H9 (cell line): ENCODE data around the gene LARGE1. TPM values are rescaled to one million over a fixed set of nuclear protein-coding genes. Genes with fewer than 3 reads are reported as not detected.

Experiments used
- DNase-seq: peaks from one replicate; pipeline ENCODE4 v3.0.0-alpha.2; 2017
- H2AFZ ChIP-seq: one replicate; pipeline ENCODE4 v1.6.1; 2013; ENCODE audit warnings: mild to moderate bottlenecking, low read length, control low read depth, moderate library complexity
- H2AK5ac ChIP-seq: 2 replicates; pipeline ENCODE4 v1.6.1; 2013; ENCODE audit warnings: low read length, control low read depth, mixed read lengths; ENCODE audit not compliant: insufficient read length
- H2BK120ac ChIP-seq: one replicate; pipeline ENCODE4 v1.6.1; 2013; ENCODE audit warnings: low read depth, mild to moderate bottlenecking, low read length, control low read depth, inconsistent platforms; ENCODE audit not compliant: poor library complexity, severe bottlenecking
- H2BK12ac ChIP-seq: 2 replicates; pipeline ENCODE4 v1.6.1; 2013; ENCODE audit warnings: low read length, control low read depth, mixed read lengths, low read depth; ENCODE audit not compliant: insufficient read length
- H2BK15ac ChIP-seq: 2 replicates; pipeline ENCODE4 v1.6.1; 2013; ENCODE audit warnings: low read depth, low read length, control low read depth
- H2BK20ac ChIP-seq: one replicate; pipeline ENCODE4 v1.6.1; 2013; ENCODE audit warnings: low read depth, mild to moderate bottlenecking, low read length, control low read depth, inconsistent platforms; ENCODE audit not compliant: poor library complexity, severe bottlenecking
- H2BK5ac ChIP-seq: 2 replicates; pipeline ENCODE4 v1.6.1; 2013; ENCODE audit warnings: low read length, control low read depth, mixed read lengths; ENCODE audit not compliant: insufficient read length
- H3K14ac ChIP-seq: 2 replicates; pipeline ENCODE4 v1.6.1; 2013; ENCODE audit warnings: low read length, control low read depth; ENCODE audit not compliant: insufficient read depth
- H3K18ac ChIP-seq: 2 replicates; pipeline ENCODE4 v1.6.1; 2013; ENCODE audit warnings: low read depth, mild to moderate bottlenecking, mixed read lengths, low read length, control low read depth; ENCODE audit not compliant: insufficient read length
- H3K23ac ChIP-seq: 2 replicates; pipeline ENCODE4 v1.6.1; 2013; ENCODE audit warnings: low read length, control low read depth, mixed read lengths, low read depth; ENCODE audit not compliant: insufficient read length
- H3K23me2 ChIP-seq: 2 replicates; pipeline ENCODE4 v1.6.1; 2013; ENCODE audit warnings: low read depth, mild to moderate bottlenecking, mixed read lengths, low read length, control low read depth; ENCODE audit not compliant: insufficient read length, poor library complexity, severe bottlenecking
- H3K27ac ChIP-seq: 2 replicates; pipeline ENCODE4 v1.5.1; 2013; ENCODE audit warnings: low read length, control low read depth, mixed read lengths, low read depth; ENCODE audit not compliant: insufficient read length
- H3K27me3 ChIP-seq: 2 replicates; pipeline ENCODE4 v1.6.1; 2013; ENCODE audit warnings: low read length, control low read depth, inconsistent platforms; ENCODE audit not compliant: insufficient read depth
- H3K4ac ChIP-seq: 2 replicates; pipeline ENCODE4 v1.6.1; 2013; ENCODE audit warnings: low read depth, mild to moderate bottlenecking, control low read depth, inconsistent platforms, low read length, moderate library complexity
- H3K4me1 ChIP-seq: 2 replicates; pipeline ENCODE4 v1.6.1; 2013; ENCODE audit warnings: low read length, control low read depth, inconsistent platforms; ENCODE audit not compliant: insufficient read depth
- H3K4me2 ChIP-seq: 2 replicates; pipeline ENCODE4 v1.6.1; 2013; ENCODE audit warnings: low read length, control low read depth, mixed read lengths; ENCODE audit not compliant: insufficient read length, insufficient read depth
- H3K56ac ChIP-seq: 2 replicates; pipeline ENCODE4 v1.6.1; 2013; ENCODE audit warnings: low read depth, mild to moderate bottlenecking, mixed read lengths, low read length, control low read depth; ENCODE audit not compliant: insufficient read length
- H3K79me1 ChIP-seq: 2 replicates; pipeline ENCODE4 v1.6.1; 2013; ENCODE audit warnings: low read depth, mild to moderate bottlenecking, moderate library complexity, low read length, control low read depth, inconsistent platforms; ENCODE audit not compliant: insufficient read depth, poor library complexity, severe bottlenecking
- H3K79me2 ChIP-seq: 2 replicates; pipeline ENCODE4 v1.6.1; 2013; ENCODE audit warnings: low read length, control low read depth, inconsistent platforms; ENCODE audit not compliant: insufficient read depth
- H3K9ac ChIP-seq: 2 replicates; pipeline ENCODE4 v1.6.1; 2013; ENCODE audit warnings: low read length, control low read depth, mixed read lengths; ENCODE audit not compliant: insufficient read length; ENCODE audit errors: extremely low read depth
- H3K9me3 ChIP-seq: one replicate; pipeline ENCODE4 v1.6.1; 2013; ENCODE audit warnings: low read depth, low read length, inconsistent platforms; ENCODE audit not compliant: control insufficient read depth
- H3T11ph ChIP-seq: one replicate; pipeline ENCODE4 v1.6.1; 2013; ENCODE audit warnings: mild to moderate bottlenecking, low read length, control low read depth, inconsistent platforms
- H4K20me1 ChIP-seq: one replicate; pipeline ENCODE4 v1.6.1; 2013; ENCODE audit not compliant: control insufficient read depth, insufficient read length, insufficient read depth
- H4K5ac ChIP-seq: 2 replicates; pipeline ENCODE4 v1.6.1; 2013; ENCODE audit warnings: low read depth, mild to moderate bottlenecking, mixed read lengths, low read length, control low read depth; ENCODE audit not compliant: insufficient read length
- H4K8ac ChIP-seq: replicated peaks from 2 replicates; pipeline ENCODE4 v1.6.1; 2013; ENCODE audit warnings: low read length, control low read depth, mixed read lengths, low read depth; ENCODE audit not compliant: insufficient read length
- H4K91ac ChIP-seq: 2 replicates; pipeline ENCODE4 v1.6.1; 2013; ENCODE audit warnings: low read depth, mild to moderate bottlenecking, moderate library complexity, mixed read lengths, low read length, control low read depth; ENCODE audit not compliant: insufficient read length
- H3K27ac Mint-ChIP-seq, 3 experiments: 2 replicates in 2 of 3; 3 replicates in 1 of 3; pipeline ENCODE4 v1.8.0; 2020 to 2021; ENCODE audit warnings: mixed read lengths in 3 of 3, mild to moderate bottlenecking in 1 of 3, moderate library complexity in 1 of 3
- H3K27me3 Mint-ChIP-seq: 2 replicates; pipeline ENCODE4 v1.8.0; 2021; ENCODE audit warnings: low read depth, mild to moderate bottlenecking, moderate library complexity, mixed read lengths
- H3K36me3 Mint-ChIP-seq, 3 experiments: 2 replicates in 2 of 3; 3 replicates in 1 of 3; pipeline ENCODE4 v1.8.0; 2020 to 2021; ENCODE audit warnings: low read depth in 3 of 3, mixed read lengths in 3 of 3; ENCODE audit not compliant: insufficient read depth in 1 of 3
- H3K4me1 Mint-ChIP-seq, 2 experiments: 2 replicates each; pipeline ENCODE4 v1.8.0; 2020; ENCODE audit warnings: mixed read lengths in 2 of 2
- H3K4me3 Mint-ChIP-seq, 2 experiments: 2 replicates in 1 of 2; 3 replicates in 1 of 2; pipeline ENCODE4 v1.8.0; 2020 to 2021; ENCODE audit warnings: mild to moderate bottlenecking in 2 of 2, mixed read lengths in 2 of 2, moderate library complexity in 1 of 2
- H3K9me3 Mint-ChIP-seq, 2 experiments: 2 replicates in 1 of 2; 3 replicates in 1 of 2; pipeline ENCODE4 v1.8.0; 2020; ENCODE audit warnings: mild to moderate bottlenecking in 2 of 2, mixed read lengths in 2 of 2, moderate library complexity in 1 of 2
- CTCF ChIP-seq: fragments of 200-600 bp; sonication (generic); conservative IDR thresholded peaks from 3 replicates; pipeline ENCODE4 v1.8.0; 2021; ENCODE audit warnings: antibody characterized with exemption, mild to moderate bottlenecking
- WGBS: extraction: QIAGEN DNeasy Blood & Tissue Kit; methylation state at CpG from one replicate; pipeline ENCODE4 v1.1.7; 2013; ENCODE audit warnings: missing lambda C conversion rate, low lambda C conversion rate, mixed read lengths; ENCODE audit not compliant: insufficient read length; ENCODE audit errors: extremely low coverage; 5-methylcytosine and 5-hydroxymethylcytosine counted together
- total RNA-seq: library from RNA; stranded (reverse); gene quantifications from 2 replicates; pipeline ENCODE4 v1.2.1, GENCODE V29; 2021

LARGE1 gene
- total RNA-seq, 1 experiment from 2014 or later = 43.5 TPM

GRCh38 chr22:33869946-33870345 lies 50.3 kb downstream of the LARGE1 start:
- H3K14ac ChIP-seq = no peak overlapping the region; the same call in 1 of the 2 replicates
- H3K23ac ChIP-seq = no peak overlapping the region
- H2BK15ac ChIP-seq = no peak overlapping the region
- TF ChIP-seq CTCF = no peak
- no peak overlapping the region for H4K91ac ChIP-seq
- H3K4me1 ChIP-seq = no peaks in the 10 kb centered on the region; the same call in 1 of the 2 replicates
- H3K4me2 ChIP-seq = no peak overlapping the region
- H3K56ac ChIP-seq = no peak overlapping the region
- peaks cover 3% of the 10 kb centered on the region for H3K79me1 ChIP-seq
- no peak overlapping the region for H3T11ph ChIP-seq
- peaks cover 41% of the 10 kb centered on the region; the same call in 1 of the 2 replicates for H3K79me2 ChIP-seq
- no peak overlapping the region for H4K8ac ChIP-seq
- Mint-ChIP-seq H3K27me3 (no peaks in the 10 kb centered on the region; the same call in 1 of the 2 replicates), H3K4me1 (peaks cover 39 to 58% of the 10 kb centered on the region in 2 experiments), H3K4me3 (no peak overlapping the region), H3K36me3 (peaks cover 0 to 6% (median 3%) of the 10 kb centered on the region in 3 experiments; a peak in 4 of 7 replicates), H3K27ac (no peak overlapping the region), H3K9me3 (no peaks in the 10 kb centered on the region)
- H3K9me3 ChIP-seq = no peaks in the 10 kb centered on the region
- H2BK120ac ChIP-seq = no peak overlapping the region
- H4K20me1 ChIP-seq = no peaks in the 10 kb centered on the region
- no CpG with 5 or more reads among the region's 2 CpGs for WGBS
- no peak for DNase-seq
- H3K4ac ChIP-seq = no peak overlapping the region
- H3K27me3 ChIP-seq = no peaks in the 10 kb centered on the region
- H2BK12ac ChIP-seq = no peak overlapping the region
- H2AK5ac ChIP-seq = no peak overlapping the region
- H2BK20ac ChIP-seq = no peak overlapping the region
- no peak overlapping the region for H3K9ac ChIP-seq
- H2AFZ ChIP-seq = no peak overlapping the region
- no peaks in the 10 kb centered on the region for H3K23me2 ChIP-seq
- H3K18ac ChIP-seq = no peak overlapping the region
- H4K5ac ChIP-seq = no peak overlapping the region
- H3K27ac ChIP-seq = no peak overlapping the region
- H2BK5ac ChIP-seq = no peak overlapping the region
